Common myeloid progenitor, CD34-positive (primary cell): Measurements from ENCODE around the gene HDHD3.
"Not testable (repeated sequence)": the region's sequence is repeated elsewhere in the genome, so short reads cannot be mapped to it uniquely, and the experiment has no call there.

Experiments
- CTCF ChIA-PET: fragments of 350-600 bp; sonication (Branson Sonifier 250); formaldehyde crosslinking; loops from one replicate; lab custom pipeline; 2021; ENCODE audit warnings: antibody characterized with exemption; lab: Charles Lee
- POLR2A ChIA-PET: fragments of 350-600 bp; sonication (Branson Sonifier 250); formaldehyde crosslinking; loops from one replicate; lab custom pipeline; 2021; ENCODE audit warnings: antibody characterized with exemption; lab: Charles Lee
- DNase-seq, 3 donors: peaks; one replicate each; pipeline versions ENCODE4 v3.0.0 to v3.0.0-alpha.2; 2013
- H3K27ac ChIP-seq, 2 experiments: 1 replicate in 1 of 2; 2 replicates in 1 of 2; pipeline ENCODE4 v1.7.0; 2013; ENCODE audit warnings: inconsistent platforms in 2 of 2, low read length in 2 of 2, mild to moderate bottlenecking in 2 of 2, low read depth in 1 of 2, moderate library complexity in 1 of 2; ENCODE audit not compliant: severe bottlenecking in 2 of 2, insufficient read depth in 1 of 2, poor library complexity in 1 of 2
- H3K27me3 ChIP-seq, 5 experiments: replicated peaks in 2 of 5; 1 replicate in 3 of 5; 2 replicates in 2 of 5; pipeline versions ENCODE4 v1.6.1 to v1.7.0; 2013; ENCODE audit warnings: low read length in 4 of 5, mild to moderate bottlenecking in 2 of 5, moderate library complexity in 2 of 5, inconsistent platforms in 1 of 5; ENCODE audit not compliant: insufficient read depth in 5 of 5, control insufficient read depth in 4 of 5
- H3K36me3 ChIP-seq, 4 experiments: 1 replicate in 2 of 4; 2 replicates in 2 of 4; pipeline versions ENCODE4 v1.6.1 to v1.7.0; 2013; ENCODE audit warnings: low read length in 3 of 4, control low read depth in 1 of 4, mild to moderate bottlenecking in 1 of 4; ENCODE audit not compliant: control insufficient read depth in 4 of 4, insufficient read depth in 4 of 4
- H3K4me1 ChIP-seq, 4 experiments: 1 replicate in 3 of 4; 2 replicates in 1 of 4; pipeline versions ENCODE4 v1.6.1 to v1.7.1; 2013; ENCODE audit warnings: low read length in 3 of 4, mild to moderate bottlenecking in 3 of 4, control low read depth in 1 of 4, inconsistent platforms in 1 of 4, moderate library complexity in 1 of 4; ENCODE audit not compliant: control insufficient read depth in 4 of 4, insufficient read depth in 4 of 4; ENCODE audit errors: control extremely low read depth in 1 of 4
- H3K4me3 ChIP-seq, 7 experiments: 1 replicate in 4 of 7; 2 replicates in 3 of 7; pipeline versions ENCODE4 v1.5.1 to v1.7.0; 2013; ENCODE audit warnings: mild to moderate bottlenecking in 7 of 7, low read length in 6 of 7, moderate library complexity in 6 of 7, inconsistent platforms in 2 of 7, low read depth in 2 of 7, control low read depth in 1 of 7; ENCODE audit not compliant: insufficient read depth in 4 of 7, control insufficient read depth in 1 of 7; ENCODE audit errors: extremely low read depth in 1 of 7
- H3K9me3 ChIP-seq, 5 experiments: 1 replicate in 4 of 5; 2 replicates in 1 of 5; pipeline versions ENCODE4 v1.6.1 to v1.7.1; 2013; ENCODE audit warnings: low read length in 4 of 5, mild to moderate bottlenecking in 2 of 5, inconsistent platforms in 1 of 5, low read depth in 1 of 5, moderate library complexity in 1 of 5; ENCODE audit not compliant: control insufficient read depth in 4 of 5, insufficient read depth in 2 of 5; ENCODE audit errors: control extremely low read depth in 1 of 5
- WGBS: methylation state at CpG from one replicate; pipeline ENCODE4 v1.1.5; 2013; ENCODE audit not compliant: insufficient coverage; 5-methylcytosine and 5-hydroxymethylcytosine counted together

The HDHD3 gene

DNA sequence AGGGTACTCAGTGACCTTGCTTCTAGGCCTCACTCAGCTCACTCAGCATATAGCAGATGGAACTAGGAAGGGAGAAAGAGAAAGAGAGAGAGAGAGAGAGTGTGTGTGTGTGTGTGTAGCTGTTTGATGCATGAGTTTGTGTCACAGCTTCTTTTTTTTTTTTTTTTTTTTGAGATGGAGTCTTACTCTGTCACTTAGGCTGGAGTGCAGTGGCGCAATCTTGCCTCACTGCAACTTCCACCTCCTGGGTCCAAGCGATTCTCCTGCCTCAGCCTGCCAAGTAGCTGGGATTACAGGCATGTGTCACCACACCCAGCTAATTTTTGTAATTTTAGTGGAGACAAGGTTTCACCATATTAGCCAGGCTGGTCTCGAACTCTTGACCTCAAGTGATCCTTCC is 11.1 kb downstream of the HDHD3 start:
- not testable (repeated sequence) for H3K4me3 ChIP-seq, H3K4me1 ChIP-seq, H3K9me3 ChIP-seq, H3K27me3 ChIP-seq, H3K27ac ChIP-seq
- DNase-seq, result peak in 1 of 3 donors; percentile 18
- 90% methylated on average over 2 of the region's 3 CpGs for WGBS
- peaks cover 7 to 70% (median 30%) of the 10 kb centered on the region in 4 experiments for H3K36me3 ChIP-seq
- ChIA-PET CTCF (interaction anchor here (0.7 to 7.2 kb wide), 3 partner anchors 9 to 65 kb away, joined by 3 to 48 read pairs (median 7); partner anchors contain the start of gene BSPRY), POLR2A (interaction anchor here (0.6 kb wide), 2 partner anchors 9 to 71 kb away, joined by 3 read pairs; no protein-coding TSS in a partner anchor)

DNA sequence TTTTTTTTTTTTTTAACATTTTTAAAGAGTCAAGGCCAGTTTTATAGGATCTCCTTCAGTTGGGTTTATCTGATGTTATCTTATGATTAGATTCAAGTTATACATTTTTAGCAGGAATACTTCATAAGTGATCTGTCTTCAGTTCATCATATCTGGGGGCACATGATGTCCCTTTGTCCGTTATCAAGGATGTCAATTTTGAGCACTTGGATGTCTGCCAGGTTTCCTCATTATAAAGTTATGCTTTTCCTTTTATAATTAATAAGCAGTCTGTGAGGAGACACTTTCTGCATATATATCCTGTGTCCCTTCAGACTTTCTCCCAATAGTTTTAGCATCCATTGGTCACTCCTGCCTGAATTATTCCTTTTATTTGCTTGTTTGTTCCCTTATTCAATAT is 11.8 kb downstream of the HDHD3 start:
- no peak overlapping the region for H3K4me3 ChIP-seq
- peaks cover 10 to 71% (median 35%) of the 10 kb centered on the region in 4 experiments for H3K36me3 ChIP-seq
- POLR2A ChIA-PET, result no interaction called here
- H3K4me1 ChIP-seq, result no peaks in the 10 kb centered on the region
- no CpG with 5 or more reads among the region's 1 CpG for WGBS
- CTCF ChIA-PET, result interaction anchor here (0.7 to 7.2 kb wide), 4 partner anchors 8 to 66 kb away, joined by 3 to 48 read pairs (median 6); partner anchors contain the start of gene BSPRY
- no peaks in the 10 kb centered on the region for H3K27me3 ChIP-seq
- H3K27ac ChIP-seq, result no peak overlapping the region
- H3K9me3 ChIP-seq, result no peaks in the 10 kb centered on the region
- no peak for DNase-seq

DNA sequence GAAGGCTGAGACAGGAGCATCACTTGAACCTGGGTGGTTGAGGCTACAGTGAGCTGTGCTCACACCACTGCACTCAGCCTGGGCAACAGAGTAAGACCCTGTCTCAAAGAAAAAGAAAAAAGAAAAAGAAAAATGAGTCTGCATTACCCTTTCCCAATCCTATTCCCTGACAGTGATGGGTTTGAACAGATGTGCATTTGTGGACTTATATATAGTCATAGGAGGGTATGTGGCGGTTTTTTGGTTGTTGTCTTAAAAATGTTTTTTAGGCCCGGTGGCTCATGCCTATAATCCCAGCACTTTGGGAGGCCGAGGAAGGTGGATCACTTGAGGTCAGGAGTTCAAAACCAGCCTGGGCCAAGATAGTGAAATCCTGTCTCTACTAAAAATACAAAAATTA is 13.4 kb downstream of the HDHD3 start:
- no peak for DNase-seq
- Histone ChIP-seq H3K9me3 (no peaks in the 10 kb centered on the region), H3K36me3 (peaks cover 10 to 69% (median 27%) of the 10 kb centered on the region in 4 experiments), H3K4me3 (no peak overlapping the region), H3K27me3 (no peaks in the 10 kb centered on the region), H3K4me1 (no peaks in the 10 kb centered on the region), H3K27ac (no peak overlapping the region)
- CTCF ChIA-PET, result interaction anchor here (0.9 to 7.2 kb wide), 2 partner anchors 13 to 27 kb away, joined by 3 to 48 read pairs; partner anchors contain the start of gene BSPRY
- whole genome bisulfite sequencing, result 100% methylated on average over 3 of the region's 3 CpGs
- POLR2A ChIA-PET, result no interaction called here

DNA sequence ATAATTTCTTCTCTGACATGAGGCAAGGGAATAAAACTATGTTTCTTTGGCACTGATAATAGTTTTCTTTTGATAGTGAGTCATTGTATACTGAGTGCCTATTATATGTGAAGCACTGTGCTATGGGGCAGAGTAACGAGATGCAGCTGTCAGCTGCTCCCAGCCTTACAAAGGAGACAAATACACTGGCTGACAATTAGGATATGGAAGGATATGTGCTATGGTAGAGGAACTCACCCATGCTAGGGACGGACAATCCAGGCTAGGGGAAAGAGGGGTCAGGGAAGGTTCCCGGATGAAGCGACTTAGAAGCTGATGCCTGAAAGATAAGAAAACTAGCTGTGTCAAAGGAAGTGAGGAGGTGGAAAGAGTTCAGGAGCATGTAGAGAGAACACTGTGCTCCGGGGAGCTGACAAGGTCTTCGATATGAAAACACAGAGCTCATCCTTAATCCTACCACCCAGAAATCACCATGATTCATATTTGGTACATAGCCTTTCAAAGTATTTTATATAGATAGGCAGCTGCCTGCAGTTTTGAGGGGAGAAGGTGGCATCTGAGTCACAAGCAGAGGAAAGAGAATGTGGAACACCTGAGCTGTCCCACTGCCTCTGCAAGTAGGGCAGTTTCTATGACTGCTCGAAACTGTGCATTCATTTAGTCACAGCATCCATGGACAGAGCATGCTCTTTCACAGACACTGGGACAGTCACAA is 15.3 kb downstream of the HDHD3 start:
- ChIA-PET POLR2A (no interaction called here), CTCF (interaction anchor here (1.5 to 7.2 kb wide), 2 partner anchors 11 to 46 kb away, joined by 6 to 48 read pairs; partner anchors contain the start of gene BSPRY)
- no peak for DNase-seq
- H3K36me3 ChIP-seq, result peaks cover 9 to 68% (median 23%) of the 10 kb centered on the region in 4 experiments
- H3K27me3 ChIP-seq, result no peaks in the 10 kb centered on the region
- no peak overlapping the region for H3K4me3 ChIP-seq
- no peaks in the 10 kb centered on the region for H3K4me1 ChIP-seq
- 95% methylated on average over 3 of the region's 7 CpGs for WGBS
- no peaks in the 10 kb centered on the region for H3K9me3 ChIP-seq
- H3K27ac ChIP-seq, result no peak overlapping the region

GRCh38 chr9:113360242-113360842 is 16.4 kb downstream of the HDHD3 start:
- POLR2A ChIA-PET, result no interaction called here
- Histone ChIP-seq H3K4me3 (no peak overlapping the region), H3K4me1 (no peaks in the 10 kb centered on the region), H3K27ac (no peak overlapping the region), H3K9me3 (no peaks in the 10 kb centered on the region), H3K36me3 (peaks cover 9 to 69% (median 21%) of the 10 kb centered on the region in 4 experiments), H3K27me3 (no peaks in the 10 kb centered on the region)
- no peak for DNase-seq
- CTCF ChIA-PET, result interaction anchor here (7.2 kb wide), 1 partner anchor 10 kb away, joined by 48 read pairs; the partner anchor contains the start of gene BSPRY
- 96% methylated on average over 15 of the region's 15 CpGs for WGBS

- POLR2A ChIA-PET, result no interaction called here
- Histone ChIP-seq H3K27me3 (no peaks in the 10 kb centered on the region), H3K36me3 (peaks cover 9 to 77% (median 24%) of the 10 kb centered on the region in 4 experiments), H3K4me3 (no peak overlapping the region), H3K4me1 (no peaks in the 10 kb centered on the region), H3K9me3 (no peaks in the 10 kb centered on the region), H3K27ac (no peak overlapping the region)
- 100% methylated on average over 1 of the region's 1 CpG for WGBS
- no peak for DNase-seq
- CTCF ChIA-PET, result interaction anchor here (0.9 to 1.7 kb wide), 2 partner anchors 9 to 14 kb away, joined by 4 to 5 read pairs; no protein-coding TSS in a partner anchor
Observed at GRCh38 chr9:113359385-113359784, 17.4 kb downstream of the HDHD3 start.
